ENCODE data around the gene VDR. TPM values are rescaled to one million over a fixed set of nuclear protein-coding genes. Genes with fewer than 3 reads are reported as not detected.

Gene VDR
- total and polyA plus RNA-seq, 8 donors: 1.2 to 5.5 (median 2.0) TPM

DNA sequence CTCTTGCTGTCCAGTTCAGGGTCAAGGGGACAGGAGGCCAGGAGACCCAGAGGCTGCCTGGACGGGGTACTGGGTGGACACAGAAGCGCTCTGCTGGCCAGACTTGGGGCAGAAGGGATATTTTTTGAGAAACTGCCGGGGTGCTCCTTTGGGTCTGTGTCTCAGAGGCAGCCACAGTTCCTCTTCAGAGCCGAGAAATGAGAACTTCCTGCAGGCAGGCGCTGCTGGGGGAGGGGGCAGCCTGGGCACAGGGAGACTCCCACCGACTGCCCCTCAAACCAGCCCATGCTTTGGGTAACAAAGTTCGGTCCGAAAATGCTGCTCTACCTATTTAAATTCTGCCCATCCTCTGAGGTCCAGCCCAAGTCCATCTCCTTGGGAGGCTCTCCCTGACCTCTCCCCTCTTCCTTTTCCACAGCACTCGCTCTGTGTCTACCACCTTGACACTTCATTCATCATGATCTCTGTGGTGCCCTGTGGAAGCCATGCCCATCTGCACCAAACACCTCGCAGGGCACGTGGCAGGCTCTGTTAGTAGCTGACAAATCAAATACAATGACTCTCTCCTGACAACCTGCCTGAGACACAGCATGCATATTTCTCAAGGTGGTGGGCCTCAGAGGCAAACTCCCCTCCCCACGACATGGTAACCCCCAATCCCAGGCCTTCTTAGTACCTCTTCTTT is 101.5 kb downstream of the VDR start:
- peaks cover 0 to 40% (median 0%) of the 10 kb centered on the region in 3 donors for H3K4me1 ChIP-seq
- no peaks in the 10 kb centered on the region for H3K36me3 ChIP-seq
- H3K9me3 ChIP-seq: no peaks in the 10 kb centered on the region
- DNase-seq: no peak
- FAIRE-seq: no peak
- intact Hi-C loops (cut with DNase I): no loop called here
- no peaks in the 10 kb centered on the region for H3K27me3 ChIP-seq
- H3K27ac ChIP-seq: peak overlapping the region in 3 of 4 donors; percentile 56 to 81 (median 78)
- no peak overlapping the region for H3K4me3 ChIP-seq
- 75% methylated on average over 12 of the region's 12 CpGs for WGBS, 2 donors
- TF ChIP-seq, protein P1, sequence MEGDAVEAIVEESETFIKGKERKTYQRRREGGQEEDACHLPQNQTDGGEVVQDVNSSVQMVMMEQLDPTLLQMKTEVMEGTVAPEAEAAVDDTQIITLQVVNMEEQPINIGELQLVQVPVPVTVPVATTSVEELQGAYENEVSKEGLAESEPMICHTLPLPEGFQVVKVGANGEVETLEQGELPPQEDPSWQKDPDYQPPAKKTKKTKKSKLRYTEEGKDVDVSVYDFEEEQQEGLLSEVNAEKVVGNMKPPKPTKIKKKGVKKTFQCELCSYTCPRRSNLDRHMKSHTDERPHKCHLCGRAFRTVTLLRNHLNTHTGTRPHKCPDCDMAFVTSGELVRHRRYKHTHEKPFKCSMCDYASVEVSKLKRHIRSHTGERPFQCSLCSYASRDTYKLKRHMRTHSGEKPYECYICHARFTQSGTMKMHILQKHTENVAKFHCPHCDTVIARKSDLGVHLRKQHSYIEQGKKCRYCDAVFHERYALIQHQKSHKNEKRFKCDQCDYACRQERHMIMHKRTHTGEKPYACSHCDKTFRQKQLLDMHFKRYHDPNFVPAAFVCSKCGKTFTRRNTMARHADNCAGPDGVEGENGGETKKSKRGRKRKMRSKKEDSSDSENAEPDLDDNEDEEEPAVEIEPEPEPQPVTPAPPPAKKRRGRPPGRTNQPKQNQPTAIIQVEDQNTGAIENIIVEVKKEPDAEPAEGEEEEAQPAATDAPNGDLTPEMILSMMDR (IDR thresholded peaks at IDR 0.05): no peak
- no peak for ATAC-seq

DNA sequence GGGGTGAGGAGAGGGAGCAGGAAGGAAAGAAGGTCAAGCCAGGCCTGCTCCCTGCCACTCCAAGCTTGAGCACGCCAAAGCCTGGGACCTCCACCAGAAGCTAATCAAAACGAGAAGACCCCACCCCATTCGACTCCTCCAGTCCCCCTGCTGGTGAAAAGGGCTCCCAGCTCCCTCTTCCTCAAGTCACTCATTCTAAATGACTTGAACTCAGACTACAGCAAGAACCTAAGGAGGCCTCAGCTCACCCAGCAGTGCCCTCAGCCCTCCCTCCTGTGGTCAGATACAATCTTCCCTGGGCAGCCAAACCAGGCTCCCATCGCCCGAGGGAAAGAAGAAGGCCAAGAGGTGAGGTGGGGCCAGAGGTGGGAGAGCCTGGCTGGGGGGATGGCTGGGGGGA is 102.5 kb downstream of the VDR start:
- peak overlapping the region; percentile 46 to 81 (median 67) for H3K27ac ChIP-seq
- intact Hi-C loops (cut with DNase I): no loop called here
- TF ChIP-seq, protein P1 (IDR thresholded peaks at IDR 0.05): no peak
- FAIRE-seq (no peak), ATAC-seq (peak in 1 of 4 donors; percentile 5), DNase-seq (no peak)
- no peak overlapping the region for H3K4me3 ChIP-seq
- H3K4me1 ChIP-seq: peaks cover 0 to 32% (median 0%) of the 10 kb centered on the region in 3 donors
- no peaks in the 10 kb centered on the region for H3K27me3 ChIP-seq
- H3K9me3 ChIP-seq: no peaks in the 10 kb centered on the region
- 46 to 52% methylated on average over 5 of the region's 5 CpGs for WGBS, 2 donors
- no peaks in the 10 kb centered on the region for H3K36me3 ChIP-seq

DNA sequence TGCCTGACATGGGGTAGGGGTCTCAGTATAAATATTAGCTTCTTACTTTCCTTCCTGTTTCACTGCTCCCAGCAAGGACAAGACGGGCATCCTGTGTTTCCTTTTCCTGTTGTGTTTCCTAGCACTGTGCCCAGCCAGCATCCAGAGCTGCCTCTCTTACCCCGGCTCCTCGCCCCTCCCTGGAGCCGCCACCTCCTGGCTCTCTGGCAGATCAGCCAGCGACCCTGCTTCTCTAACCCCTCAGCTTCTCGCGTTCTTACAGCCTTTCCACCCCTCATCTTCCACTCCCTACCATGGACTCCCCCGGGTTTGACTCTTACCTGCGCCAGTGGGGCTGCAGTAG is 102.9 kb downstream of the VDR start:
- peak overlapping the region; percentile 46 to 81 (median 67) for H3K27ac ChIP-seq
- peaks cover 0 to 27% (median 0%) of the 10 kb centered on the region in 3 donors for H3K4me1 ChIP-seq
- no peaks in the 10 kb centered on the region for H3K9me3 ChIP-seq
- no peak overlapping the region for H3K4me3 ChIP-seq
- WGBS, 2 donors: 62 to 68% methylated on average over 9 of the region's 9 CpGs
- ATAC-seq (peak in 2 of 4 donors; percentile 3 to 23), FAIRE-seq (no peak), DNase-seq (no peak)
- H3K36me3 ChIP-seq: no peaks in the 10 kb centered on the region
- TF ChIP-seq, protein P1 (IDR thresholded peaks at IDR 0.05): no peak
- intact Hi-C loops (cut with DNase I): no loop called here
- no peaks in the 10 kb centered on the region for H3K27me3 ChIP-seq

DNA sequence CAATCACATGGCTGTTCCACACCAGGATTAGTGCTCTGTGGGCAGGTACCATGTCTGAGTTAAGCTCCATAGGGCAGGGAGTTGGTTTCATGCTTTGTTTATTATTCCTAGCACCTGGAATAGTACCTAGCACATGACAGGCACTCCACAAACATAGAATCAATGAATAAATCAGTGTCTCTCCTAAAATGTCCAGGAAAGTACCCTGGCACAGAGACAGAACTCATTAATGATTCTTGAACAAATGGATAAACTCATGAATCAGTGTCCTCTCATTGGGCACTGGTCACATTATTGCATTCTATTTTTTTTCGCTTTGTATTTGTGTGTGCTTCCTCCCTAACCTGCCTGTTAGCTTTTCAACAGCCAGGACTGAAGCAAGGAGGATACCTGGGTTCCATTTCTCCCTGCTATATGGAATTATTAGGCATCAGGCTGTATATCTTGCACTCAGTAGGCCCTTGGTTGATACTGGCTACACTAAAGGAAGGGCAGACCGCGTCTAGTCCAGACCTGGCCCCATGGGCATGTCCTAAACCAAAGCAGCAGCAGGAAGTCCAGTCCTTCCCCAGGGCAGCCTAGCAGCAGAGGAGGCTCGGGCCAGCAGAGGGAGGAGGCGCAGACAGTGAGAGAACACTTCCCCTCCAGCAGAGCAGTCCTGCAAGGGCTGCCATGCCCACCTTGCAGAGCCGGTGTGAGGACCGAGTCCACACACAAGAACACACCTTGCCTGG is 103.5 kb downstream of the VDR start:
- 47 to 59% methylated on average over 7 of the region's 7 CpGs for WGBS, 2 donors

More for the DNA sequence above, 103.5 kb downstream of the VDR start:
- Histone ChIP-seq H3K27ac (peak overlapping the region; percentile 46 to 81 (median 67)), H3K36me3 (no peaks in the 10 kb centered on the region), H3K4me3 (no peak overlapping the region), H3K9me3 (no peaks in the 10 kb centered on the region), H3K4me1 (peaks cover 0 to 27% (median 0%) of the 10 kb centered on the region in 3 donors), H3K27me3 (no peaks in the 10 kb centered on the region)
- TF ChIP-seq, protein P1 (IDR thresholded peaks at IDR 0.05): no peak
- intact Hi-C loops (cut with DNase I): no loop called here
- DNase-seq (no peak), ATAC-seq (peak; percentile 52 to 76 (median 66)), FAIRE-seq (no peak)

Data from pancreas (tissue), 10 donors.